ENCODE results near the gene NUDT3.

DNA sequence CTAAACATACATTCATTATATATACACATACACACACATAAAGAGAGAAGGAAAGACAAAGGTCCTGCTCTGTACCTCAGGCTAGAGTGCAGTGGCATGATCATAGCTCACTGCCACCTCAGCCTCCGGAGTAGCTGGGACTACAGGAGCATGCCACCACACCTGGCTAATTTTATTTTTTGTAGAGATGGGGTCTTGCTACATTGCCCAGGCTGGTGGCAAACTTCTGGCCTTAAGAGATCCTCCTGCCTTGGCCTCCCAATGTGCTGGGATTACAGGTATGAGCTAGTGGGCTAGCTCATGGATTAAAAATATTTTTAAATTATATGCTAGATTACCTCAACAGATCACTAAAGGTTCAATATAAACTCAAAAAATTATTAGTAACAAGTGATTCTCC is 30.3 kb downstream of the NUDT3 start:
- TF ChIP-seq, protein P1, sequence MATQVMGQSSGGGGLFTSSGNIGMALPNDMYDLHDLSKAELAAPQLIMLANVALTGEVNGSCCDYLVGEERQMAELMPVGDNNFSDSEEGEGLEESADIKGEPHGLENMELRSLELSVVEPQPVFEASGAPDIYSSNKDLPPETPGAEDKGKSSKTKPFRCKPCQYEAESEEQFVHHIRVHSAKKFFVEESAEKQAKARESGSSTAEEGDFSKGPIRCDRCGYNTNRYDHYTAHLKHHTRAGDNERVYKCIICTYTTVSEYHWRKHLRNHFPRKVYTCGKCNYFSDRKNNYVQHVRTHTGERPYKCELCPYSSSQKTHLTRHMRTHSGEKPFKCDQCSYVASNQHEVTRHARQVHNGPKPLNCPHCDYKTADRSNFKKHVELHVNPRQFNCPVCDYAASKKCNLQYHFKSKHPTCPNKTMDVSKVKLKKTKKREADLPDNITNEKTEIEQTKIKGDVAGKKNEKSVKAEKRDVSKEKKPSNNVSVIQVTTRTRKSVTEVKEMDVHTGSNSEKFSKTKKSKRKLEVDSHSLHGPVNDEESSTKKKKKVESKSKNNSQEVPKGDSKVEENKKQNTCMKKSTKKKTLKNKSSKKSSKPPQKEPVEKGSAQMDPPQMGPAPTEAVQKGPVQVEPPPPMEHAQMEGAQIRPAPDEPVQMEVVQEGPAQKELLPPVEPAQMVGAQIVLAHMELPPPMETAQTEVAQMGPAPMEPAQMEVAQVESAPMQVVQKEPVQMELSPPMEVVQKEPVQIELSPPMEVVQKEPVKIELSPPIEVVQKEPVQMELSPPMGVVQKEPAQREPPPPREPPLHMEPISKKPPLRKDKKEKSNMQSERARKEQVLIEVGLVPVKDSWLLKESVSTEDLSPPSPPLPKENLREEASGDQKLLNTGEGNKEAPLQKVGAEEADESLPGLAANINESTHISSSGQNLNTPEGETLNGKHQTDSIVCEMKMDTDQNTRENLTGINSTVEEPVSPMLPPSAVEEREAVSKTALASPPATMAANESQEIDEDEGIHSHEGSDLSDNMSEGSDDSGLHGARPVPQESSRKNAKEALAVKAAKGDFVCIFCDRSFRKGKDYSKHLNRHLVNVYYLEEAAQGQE (IDR thresholded peaks at IDR 0.05): no peak
- TF ChIP-seq, protein P2, sequence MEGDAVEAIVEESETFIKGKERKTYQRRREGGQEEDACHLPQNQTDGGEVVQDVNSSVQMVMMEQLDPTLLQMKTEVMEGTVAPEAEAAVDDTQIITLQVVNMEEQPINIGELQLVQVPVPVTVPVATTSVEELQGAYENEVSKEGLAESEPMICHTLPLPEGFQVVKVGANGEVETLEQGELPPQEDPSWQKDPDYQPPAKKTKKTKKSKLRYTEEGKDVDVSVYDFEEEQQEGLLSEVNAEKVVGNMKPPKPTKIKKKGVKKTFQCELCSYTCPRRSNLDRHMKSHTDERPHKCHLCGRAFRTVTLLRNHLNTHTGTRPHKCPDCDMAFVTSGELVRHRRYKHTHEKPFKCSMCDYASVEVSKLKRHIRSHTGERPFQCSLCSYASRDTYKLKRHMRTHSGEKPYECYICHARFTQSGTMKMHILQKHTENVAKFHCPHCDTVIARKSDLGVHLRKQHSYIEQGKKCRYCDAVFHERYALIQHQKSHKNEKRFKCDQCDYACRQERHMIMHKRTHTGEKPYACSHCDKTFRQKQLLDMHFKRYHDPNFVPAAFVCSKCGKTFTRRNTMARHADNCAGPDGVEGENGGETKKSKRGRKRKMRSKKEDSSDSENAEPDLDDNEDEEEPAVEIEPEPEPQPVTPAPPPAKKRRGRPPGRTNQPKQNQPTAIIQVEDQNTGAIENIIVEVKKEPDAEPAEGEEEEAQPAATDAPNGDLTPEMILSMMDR (IDR thresholded peaks at IDR 0.05; ENCODE audit: low read depth, low read length, missing input control): no peak
- no peak for TF ChIP-seq FOXA1 (IDR thresholded peaks at IDR 0.05)
- no peak for TF ChIP-seq TAF1 (conservative IDR thresholded peaks at IDR 0.05)
- TF ChIP-seq JUND (IDR thresholded peaks at IDR 0.05): no peak
